ENCODE measurements around the gene EPHB3.
"Not testable (repeated sequence)": the region's sequence is repeated elsewhere in the genome, so short reads cannot be mapped to it uniquely, and the experiment has no call there.

EPHB3 gene

DNA sequence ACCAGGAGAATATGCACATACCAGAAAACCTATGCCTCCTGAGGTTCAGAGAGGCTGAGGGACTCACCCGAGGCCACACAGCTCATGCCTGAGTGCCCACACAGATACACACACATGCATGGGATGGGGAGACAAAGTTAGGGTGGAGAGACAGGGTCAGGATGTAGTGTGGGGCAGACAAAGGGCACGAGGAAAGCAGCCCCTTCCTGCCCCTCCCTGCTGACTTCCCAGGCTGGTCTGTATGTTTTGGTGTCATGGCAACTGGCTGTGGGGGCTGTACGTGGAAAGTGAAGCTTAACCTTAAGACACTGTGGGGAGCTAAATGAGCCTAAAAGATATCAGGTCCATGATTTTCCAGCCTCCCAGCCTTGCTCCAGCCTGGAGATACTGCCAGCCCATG is 57.8 kb downstream of the EPHB3 start:
- H3K4me3 ChIP-seq (ENCODE audit: control insufficient read depth, low read depth, low read length), result no peak overlapping the region
- TF ChIP-seq, protein P1, sequence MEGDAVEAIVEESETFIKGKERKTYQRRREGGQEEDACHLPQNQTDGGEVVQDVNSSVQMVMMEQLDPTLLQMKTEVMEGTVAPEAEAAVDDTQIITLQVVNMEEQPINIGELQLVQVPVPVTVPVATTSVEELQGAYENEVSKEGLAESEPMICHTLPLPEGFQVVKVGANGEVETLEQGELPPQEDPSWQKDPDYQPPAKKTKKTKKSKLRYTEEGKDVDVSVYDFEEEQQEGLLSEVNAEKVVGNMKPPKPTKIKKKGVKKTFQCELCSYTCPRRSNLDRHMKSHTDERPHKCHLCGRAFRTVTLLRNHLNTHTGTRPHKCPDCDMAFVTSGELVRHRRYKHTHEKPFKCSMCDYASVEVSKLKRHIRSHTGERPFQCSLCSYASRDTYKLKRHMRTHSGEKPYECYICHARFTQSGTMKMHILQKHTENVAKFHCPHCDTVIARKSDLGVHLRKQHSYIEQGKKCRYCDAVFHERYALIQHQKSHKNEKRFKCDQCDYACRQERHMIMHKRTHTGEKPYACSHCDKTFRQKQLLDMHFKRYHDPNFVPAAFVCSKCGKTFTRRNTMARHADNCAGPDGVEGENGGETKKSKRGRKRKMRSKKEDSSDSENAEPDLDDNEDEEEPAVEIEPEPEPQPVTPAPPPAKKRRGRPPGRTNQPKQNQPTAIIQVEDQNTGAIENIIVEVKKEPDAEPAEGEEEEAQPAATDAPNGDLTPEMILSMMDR (IDR thresholded peaks at IDR 0.05; ENCODE audit: control insufficient read depth, insufficient read depth, low read depth, low read length, missing control alignments), result no peak
- DNase-seq (ENCODE audit: low read depth), result no peak

DNA sequence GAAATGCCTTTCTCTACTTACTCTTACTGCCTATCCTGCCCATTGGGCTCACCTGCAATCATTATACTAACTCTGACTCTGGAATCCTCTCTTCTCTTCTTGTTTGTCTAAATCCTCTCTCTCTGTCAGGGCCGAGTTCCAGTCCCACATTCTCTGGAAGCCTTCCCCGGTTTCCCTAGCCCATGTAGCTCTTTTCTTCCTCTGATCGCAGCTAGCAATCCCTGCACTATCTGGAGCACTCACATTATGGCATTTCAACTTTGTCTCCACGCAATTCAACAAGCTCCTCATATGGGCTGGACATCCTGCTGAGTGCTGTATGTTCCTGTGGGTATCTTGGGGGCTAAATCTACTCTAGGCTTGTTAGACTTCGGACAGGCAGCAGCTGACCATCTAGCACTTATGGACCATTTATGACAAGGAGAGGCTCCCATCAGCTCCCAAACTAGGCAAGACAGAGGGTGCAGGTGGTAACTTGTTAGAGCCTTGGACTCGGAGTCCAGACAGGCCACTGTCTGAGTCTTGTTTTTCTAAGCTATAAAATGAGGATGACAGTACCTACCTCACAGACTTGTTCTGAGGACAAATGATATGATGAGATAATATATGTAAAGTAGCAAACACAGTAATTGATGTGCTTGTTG is 58.3 kb downstream of the EPHB3 start:
- TF ChIP-seq, protein P1 (IDR thresholded peaks at IDR 0.05; ENCODE audit: control insufficient read depth, insufficient read depth, low read depth, low read length, missing control alignments), result no peak
- DNase-seq (ENCODE audit: low read depth), result no peak
- H3K4me3 ChIP-seq (ENCODE audit: control insufficient read depth, low read depth, low read length), result no peak overlapping the region

DNA sequence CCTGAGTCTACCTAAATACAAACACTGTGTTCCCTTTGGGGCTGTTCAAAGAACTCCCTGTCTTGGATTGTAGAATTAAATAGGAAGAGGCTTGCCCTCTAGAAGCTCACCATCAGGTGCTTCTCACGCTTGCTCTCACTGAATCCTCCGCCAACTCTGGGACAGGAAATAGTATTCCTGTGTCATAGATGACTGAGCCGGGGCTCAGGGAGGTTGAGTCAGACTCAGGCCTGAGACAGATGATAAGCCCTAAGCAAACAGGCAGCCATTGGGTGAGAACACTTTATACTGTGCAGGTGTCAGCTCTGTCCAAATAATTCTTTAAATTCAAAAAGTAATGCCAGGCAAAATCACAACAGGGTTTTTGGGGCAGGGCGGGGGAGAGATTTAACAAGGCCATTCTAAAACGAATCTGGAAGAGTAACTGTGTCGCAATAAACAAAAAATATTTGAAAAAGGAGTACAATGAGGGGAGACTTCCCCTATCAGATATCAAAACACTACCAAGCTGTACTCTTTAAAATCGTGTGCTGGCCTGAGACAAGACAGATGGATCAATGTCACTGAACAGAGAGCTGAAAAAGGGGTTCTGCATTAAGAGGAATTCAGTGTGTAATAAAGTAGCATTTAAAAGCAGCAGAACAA is 59.0 kb downstream of the EPHB3 start:
- H3K4me3 ChIP-seq (ENCODE audit: control insufficient read depth, low read depth, low read length), result no peak overlapping the region
- DNase-seq (ENCODE audit: low read depth), result no peak
- TF ChIP-seq, protein P1 (IDR thresholded peaks at IDR 0.05; ENCODE audit: control insufficient read depth, insufficient read depth, low read depth, low read length, missing control alignments), result no peak

DNA sequence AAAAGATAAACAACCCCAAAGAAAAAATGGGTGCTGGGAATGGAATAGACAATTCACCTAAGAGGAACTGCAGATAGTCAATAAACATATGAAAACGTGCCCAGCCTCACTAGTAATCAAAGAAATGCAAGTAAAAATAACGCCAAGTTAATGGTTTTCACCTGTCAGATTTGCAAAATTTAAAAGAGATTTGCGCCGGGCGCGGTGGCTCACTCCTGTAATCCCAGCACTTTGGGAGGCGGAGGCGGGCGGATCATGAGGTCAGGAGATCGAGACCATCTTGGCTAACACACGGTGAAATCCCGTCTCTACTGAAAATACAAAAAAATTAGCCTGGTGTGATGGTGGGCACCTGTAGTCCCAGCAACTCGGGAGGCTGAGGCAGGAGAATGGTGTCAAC is 60.6 kb downstream of the EPHB3 start:
- DNase-seq (ENCODE audit: low read depth), result not testable (repeated sequence)

DNA sequence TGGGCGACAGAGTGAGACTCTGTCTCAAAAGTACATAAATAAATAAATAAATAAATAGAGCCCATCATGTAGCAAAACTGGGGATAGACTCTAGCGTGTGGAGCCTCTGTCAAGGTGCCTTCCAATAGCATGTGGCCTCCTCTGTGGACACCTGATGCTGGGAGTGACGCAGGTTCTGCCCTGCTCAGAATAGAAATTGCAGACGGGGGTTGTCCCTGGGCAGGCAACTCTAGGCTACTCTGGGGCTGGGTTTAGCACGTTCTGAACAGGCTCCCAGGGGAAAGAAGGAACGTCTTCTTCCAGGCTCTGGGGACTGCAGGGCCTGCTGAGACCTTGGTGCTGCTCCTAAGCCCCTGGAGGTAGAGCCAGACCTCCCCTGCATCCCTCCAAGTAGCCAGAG is 65.3 kb downstream of the EPHB3 start:
- TF ChIP-seq, protein P1 (IDR thresholded peaks at IDR 0.05; ENCODE audit: control insufficient read depth, insufficient read depth, low read depth, low read length, missing control alignments), result no peak
- DNase-seq (ENCODE audit: low read depth), result no peak
- H3K4me3 ChIP-seq (ENCODE audit: control insufficient read depth, low read depth, low read length), result no peak overlapping the region

More for the DNA sequence above, 60.6 kb downstream of the EPHB3 start:
- H3K4me3 ChIP-seq (ENCODE audit: control insufficient read depth, low read depth, low read length), result not testable (repeated sequence)

DNA sequence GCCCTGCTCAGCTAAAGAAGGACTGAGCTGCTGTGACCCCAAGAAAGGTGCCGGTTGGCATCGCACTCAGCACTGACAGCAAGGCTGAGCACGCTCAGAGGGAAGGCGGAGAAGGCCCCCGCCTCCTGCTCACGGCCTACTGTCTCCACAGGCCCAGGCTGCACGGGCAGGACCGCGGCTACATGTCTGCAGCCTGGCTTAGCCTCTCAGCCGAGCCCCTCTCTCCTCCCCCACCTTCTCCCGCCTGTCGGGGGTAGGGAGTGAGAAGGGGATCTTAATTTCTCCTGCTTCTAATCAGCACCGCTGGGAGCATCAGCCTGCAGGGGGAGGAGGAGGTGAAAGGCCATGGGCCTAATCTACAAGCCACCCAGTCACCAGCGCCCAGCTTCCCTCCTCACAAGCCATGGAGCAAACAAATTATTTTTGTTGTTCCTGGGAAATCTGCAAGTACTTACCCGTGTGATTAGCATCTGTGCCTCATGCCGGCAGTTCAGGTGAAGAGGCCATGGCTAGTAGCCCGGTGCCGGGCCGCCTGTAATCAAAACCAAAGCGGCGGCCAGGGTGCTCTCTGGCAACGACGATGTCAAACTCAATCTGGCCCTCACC is 68.1 kb downstream of the EPHB3 start:
- no peak for DNase-seq (ENCODE audit: low read depth)
- TF ChIP-seq, protein P1 (IDR thresholded peaks at IDR 0.05; ENCODE audit: control insufficient read depth, insufficient read depth, low read depth, low read length, missing control alignments), result no peak
- no peak overlapping the region for H3K4me3 ChIP-seq (ENCODE audit: control insufficient read depth, low read depth, low read length)

DNA sequence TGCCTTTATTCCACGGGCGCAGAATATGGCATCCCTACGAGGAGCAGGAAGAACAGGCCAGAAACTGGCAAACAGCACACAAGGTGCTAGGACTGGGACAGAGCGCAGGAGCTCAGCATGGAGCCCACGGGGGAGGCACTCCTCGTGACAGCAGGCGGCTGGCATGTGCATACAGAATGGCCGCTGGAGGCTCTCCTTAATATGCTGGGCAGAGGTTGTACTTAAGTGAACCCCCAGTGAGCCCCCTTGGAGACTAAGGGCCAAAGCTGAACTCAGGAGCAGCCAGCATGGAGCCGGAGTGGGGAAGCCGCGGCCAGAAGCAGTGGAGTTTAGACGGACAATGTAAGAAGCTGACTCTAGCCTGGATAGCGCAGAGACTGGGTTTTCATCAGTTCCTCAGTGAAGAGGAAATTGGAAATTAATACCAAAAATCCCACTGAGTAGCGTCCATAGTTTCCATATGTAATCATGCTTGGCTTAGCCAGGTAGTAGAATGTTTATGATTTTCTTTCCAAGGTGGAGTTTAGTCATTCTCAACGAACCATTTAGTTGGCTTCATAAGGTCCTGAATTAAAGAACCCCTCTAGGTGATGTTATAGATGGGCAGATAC is 69.4 kb downstream of the EPHB3 start:
- TF ChIP-seq, protein P1 (IDR thresholded peaks at IDR 0.05; ENCODE audit: control insufficient read depth, insufficient read depth, low read depth, low read length, missing control alignments), result no peak
- DNase-seq (ENCODE audit: low read depth), result no peak
- H3K4me3 ChIP-seq (ENCODE audit: control insufficient read depth, low read depth, low read length), result no peak overlapping the region

Measured in AG09309 (cell line).